Measurements from ENCODE around the gene COL11A2. TPM values are rescaled to one million over a fixed set of nuclear protein-coding genes. Genes with fewer than 3 reads are reported as not detected.

COL11A2 gene
- polyA plus RNA-seq, 1 donor from 2014 or later, result not detected

- peaks cover 0 to 8% (median 6%) of the 10 kb centered on the region in 3 donors for H3K4me1 Mint-ChIP-seq
- H3K9me3 Mint-ChIP-seq, result no peaks in the 10 kb centered on the region
- H3K27ac Mint-ChIP-seq, result no peak overlapping the region
- H3K27me3 Mint-ChIP-seq, result peaks cover 16% of the 10 kb centered on the region
- peaks cover 2% of the 10 kb centered on the region for H3K36me3 Mint-ChIP-seq
- H3K4me3 Mint-ChIP-seq, result no peak overlapping the region
Observed at GRCh38 chr6:33174784-33175183, 17.5 kb downstream of the COL11A2 start.

- H3K27ac Mint-ChIP-seq, result no peak overlapping the region
- H3K4me1 Mint-ChIP-seq, result peaks cover 0 to 9% (median 7%) of the 10 kb centered on the region in 3 donors
- H3K9me3 Mint-ChIP-seq, result no peaks in the 10 kb centered on the region
Observed at GRCh38 chr6:33173535-33174180, 18.6 kb downstream of the COL11A2 start.

GRCh38 chr6:33172688-33173534 lies 19.4 kb downstream of the COL11A2 start:
- Mint-ChIP-seq H3K4me1 (peaks cover 0 to 9% (median 7%) of the 10 kb centered on the region in 3 donors), H3K27me3 (peaks cover 18% of the 10 kb centered on the region), H3K9me3 (no peaks in the 10 kb centered on the region)

More at GRCh38 chr6:33173535-33174180, 18.6 kb downstream of the COL11A2 start:
- peaks cover 16% of the 10 kb centered on the region for H3K27me3 Mint-ChIP-seq
- H3K36me3 Mint-ChIP-seq, result peaks cover 2% of the 10 kb centered on the region
- no peak overlapping the region for H3K4me3 Mint-ChIP-seq

GRCh38 chr6:33171880-33172687 lies 20.2 kb downstream of the COL11A2 start:
- Mint-ChIP-seq H3K27ac (peak overlapping the region in 1 of 3 donors; percentile 24), H3K4me1 (peaks cover 0 to 7% (median 7%) of the 10 kb centered on the region in 3 donors), H3K27me3 (peaks cover 18% of the 10 kb centered on the region), H3K9me3 (no peaks in the 10 kb centered on the region), H3K4me3 (peak overlapping the region in 1 of 4 donors; percentile 55), H3K36me3 (no peaks in the 10 kb centered on the region)

More at GRCh38 chr6:33172688-33173534, 19.4 kb downstream of the COL11A2 start:
- Mint-ChIP-seq H3K27ac (peak overlapping the region in 1 of 3 donors; percentile 24), H3K4me3 (peak overlapping the region in 1 of 4 donors; percentile 55), H3K36me3 (peaks cover 2% of the 10 kb centered on the region)

GRCh38 chr6:33171016-33171879 lies 21.0 kb downstream of the COL11A2 start:
- H3K4me1 Mint-ChIP-seq, result peaks cover 0 to 7% (median 7%) of the 10 kb centered on the region in 3 donors
- H3K36me3 Mint-ChIP-seq, result no peaks in the 10 kb centered on the region
- H3K27ac Mint-ChIP-seq, result no peak overlapping the region
- H3K9me3 Mint-ChIP-seq, result no peaks in the 10 kb centered on the region
- H3K27me3 Mint-ChIP-seq, result peaks cover 18% of the 10 kb centered on the region
- H3K4me3 Mint-ChIP-seq, result no peak overlapping the region

- Mint-ChIP-seq H3K27ac (no peak overlapping the region), H3K4me3 (peak overlapping the region in 2 of 4 donors; percentile 41 to 42), H3K36me3 (no peaks in the 10 kb centered on the region), H3K4me1 (peaks cover 0 to 7% (median 7%) of the 10 kb centered on the region in 3 donors), H3K27me3 (peaks cover 23% of the 10 kb centered on the region), H3K9me3 (no peaks in the 10 kb centered on the region)
Observed at GRCh38 chr6:33170176-33171015, 21.9 kb downstream of the COL11A2 start.

- Mint-ChIP-seq H3K36me3 (no peaks in the 10 kb centered on the region), H3K9me3 (no peaks in the 10 kb centered on the region), H3K27ac (no peak overlapping the region), H3K4me1 (peaks cover 0 to 7% (median 7%) of the 10 kb centered on the region in 3 donors), H3K27me3 (peaks cover 21% of the 10 kb centered on the region), H3K4me3 (no peak overlapping the region)
Observed at GRCh38 chr6:33169291-33170175, 22.7 kb downstream of the COL11A2 start.

- H3K27me3 Mint-ChIP-seq, result peaks cover 19% of the 10 kb centered on the region
- H3K4me1 Mint-ChIP-seq, result peaks cover 0 to 10% (median 7%) of the 10 kb centered on the region in 3 donors
- no peak overlapping the region for H3K27ac Mint-ChIP-seq
- no peak overlapping the region for H3K4me3 Mint-ChIP-seq
- H3K9me3 Mint-ChIP-seq, result no peaks in the 10 kb centered on the region
- H3K36me3 Mint-ChIP-seq, result no peaks in the 10 kb centered on the region
Observed at GRCh38 chr6:33168639-33169038, 23.6 kb downstream of the COL11A2 start.

GRCh38 chr6:33168284-33168601 lies 24.0 kb downstream of the COL11A2 start:
- Mint-ChIP-seq H3K4me3 (no peak overlapping the region), H3K27ac (no peak overlapping the region), H3K27me3 (peaks cover 18% of the 10 kb centered on the region), H3K9me3 (no peaks in the 10 kb centered on the region), H3K4me1 (peaks cover 0 to 10% (median 7%) of the 10 kb centered on the region in 3 donors), H3K36me3 (no peaks in the 10 kb centered on the region)

GRCh38 chr6:33167374-33168283 lies 24.6 kb downstream of the COL11A2 start:
- Mint-ChIP-seq H3K27me3 (peaks cover 12% of the 10 kb centered on the region), H3K4me1 (peaks cover 0 to 8% (median 6%) of the 10 kb centered on the region in 3 donors), H3K9me3 (no peaks in the 10 kb centered on the region), H3K27ac (no peak overlapping the region), H3K4me3 (no peak overlapping the region), H3K36me3 (no peaks in the 10 kb centered on the region)

- H3K9me3 Mint-ChIP-seq, result no peaks in the 10 kb centered on the region
- peaks cover 10% of the 10 kb centered on the region for H3K27me3 Mint-ChIP-seq
- H3K4me3 Mint-ChIP-seq, result no peak overlapping the region
- peaks cover 0 to 7% (median 5%) of the 10 kb centered on the region in 3 donors for H3K4me1 Mint-ChIP-seq
- no peak overlapping the region for H3K27ac Mint-ChIP-seq
- H3K36me3 Mint-ChIP-seq, result no peaks in the 10 kb centered on the region
Observed at GRCh38 chr6:33166811-33167210, 25.5 kb downstream of the COL11A2 start.

GRCh38 chr6:33166363-33166762 lies 25.9 kb downstream of the COL11A2 start:
- no peak overlapping the region for H3K27ac Mint-ChIP-seq
- H3K4me1 Mint-ChIP-seq, result peaks cover 1 to 10% (median 8%) of the 10 kb centered on the region in 3 donors
- peaks cover 10% of the 10 kb centered on the region for H3K27me3 Mint-ChIP-seq

More at GRCh38 chr6:33166363-33166762, 25.9 kb downstream of the COL11A2 start:
- no peaks in the 10 kb centered on the region for H3K9me3 Mint-ChIP-seq
- no peak overlapping the region for H3K4me3 Mint-ChIP-seq
- no peaks in the 10 kb centered on the region for H3K36me3 Mint-ChIP-seq
